H1 (cell line): ENCODE data around the gene CCDC136. TPM values are rescaled to one million over a fixed set of nuclear protein-coding genes. Genes with fewer than 3 reads are reported as not detected.

Experiments used
- CTCF ChIA-PET: fragments of 300-600 bp; sonication (Branson Sonifier 250); formaldehyde crosslinking; loops from one replicate; lab custom pipeline; 2021; ENCODE audit not compliant: partially characterized antibody; lab: Charles Lee
- POLR2A ChIA-PET: fragments of 300-600 bp; sonication (Branson Sonifier 250); formaldehyde crosslinking; loops from one replicate; lab custom pipeline; 2021; ENCODE audit warnings: inconsistent platforms; ENCODE audit not compliant: partially characterized antibody; lab: Charles Lee
- DNase-seq, 2 experiments: peaks; one replicate each; pipeline versions ENCODE4 v3.0.0 to v3.0.0-alpha.2; 2010 to 2022; ENCODE audit warnings: low spot score in 2 of 2, low read depth in 1 of 2, mixed read lengths in 1 of 2
- FAIRE-seq: peaks from 2 replicates; lab custom pipeline; 2011; peaks lifted over from hg19 to GRCh38; lab: Jason Lieb, UNC
- H2AFZ ChIP-seq: 2 replicates; pipeline ENCODE4 v1.8.1; 2012; ENCODE audit warnings: low read length, inconsistent platforms
- H2AK5ac ChIP-seq: 2 replicates; pipeline ENCODE4 v1.6.1; 2013; ENCODE audit warnings: low read depth, low read length
- H2BK120ac ChIP-seq: replicated peaks from 2 replicates; pipeline ENCODE3; 2013; ENCODE audit warnings: low read depth, low read length, inconsistent platforms
- H2BK12ac ChIP-seq: 2 replicates; pipeline ENCODE4 v1.6.1; 2013; ENCODE audit warnings: low read depth, low read length
- H2BK15ac ChIP-seq: 2 replicates; pipeline ENCODE4 v1.6.1; 2013; ENCODE audit warnings: low read length
- H2BK20ac ChIP-seq: 2 replicates; pipeline ENCODE4 v1.6.1; 2013; ENCODE audit warnings: low read length
- H2BK5ac ChIP-seq: 2 replicates; pipeline ENCODE4 v1.6.1; 2013; ENCODE audit warnings: low read depth, low read length
- H3K14ac ChIP-seq: 2 replicates; pipeline ENCODE4 v1.6.1; 2013; ENCODE audit warnings: inconsistent platforms; ENCODE audit not compliant: insufficient read length
- H3K18ac ChIP-seq: 2 replicates; pipeline ENCODE4 v1.6.1; 2013; ENCODE audit warnings: low read length; ENCODE audit errors: extremely low read depth
- H3K23ac ChIP-seq: 2 replicates; pipeline ENCODE4 v1.6.1; 2013; ENCODE audit warnings: inconsistent platforms; ENCODE audit not compliant: insufficient read length
- H3K23me2 ChIP-seq: 2 replicates; pipeline ENCODE4 v1.6.1; 2013; ENCODE audit warnings: low read depth, low read length
- H3K27ac ChIP-seq: 2 replicates; pipeline ENCODE4 v1.6.1; 2011; ENCODE audit warnings: low read depth, low read length, inconsistent platforms
- H3K27me3 ChIP-seq, 4 experiments: replicated peaks in 1 of 4; 1 replicate in 1 of 4; 2 replicates in 3 of 4; pipeline versions ENCODE4 v1.6.1 to v1.8.1; 2011 to 2013; ENCODE audit warnings: low read length in 3 of 4, mild to moderate bottlenecking in 3 of 4, inconsistent platforms in 2 of 4, mixed read lengths in 2 of 4, moderate library complexity in 1 of 4; ENCODE audit not compliant: control insufficient read depth in 3 of 4, insufficient read depth in 3 of 4; ENCODE audit errors: extremely low read depth in 1 of 4
- H3K36me3 ChIP-seq, 4 experiments: 2 replicates each; pipeline versions ENCODE4 v1.6.1 to v1.8.1; 2011 to 2013; ENCODE audit warnings: mild to moderate bottlenecking in 4 of 4, low read length in 3 of 4, moderate library complexity in 2 of 4, control low read depth in 1 of 4, inconsistent platforms in 1 of 4; ENCODE audit not compliant: insufficient read depth in 4 of 4, control insufficient read depth in 2 of 4
- H3K4ac ChIP-seq: replicated peaks from 2 replicates; pipeline ENCODE3; 2013; ENCODE audit warnings: low read length, low read depth, mixed read lengths, inconsistent platforms; ENCODE audit not compliant: insufficient read length
- H3K4me1 ChIP-seq, 4 experiments: replicated peaks in 1 of 4; 1 replicate in 1 of 4; 2 replicates in 3 of 4; pipeline versions ENCODE4 v1.6.1 to v1.8.1; 2011 to 2013; ENCODE audit warnings: low read length in 3 of 4, inconsistent platforms in 2 of 4, mixed read lengths in 1 of 4; ENCODE audit not compliant: insufficient read depth in 4 of 4, control insufficient read depth in 3 of 4
- H3K4me2 ChIP-seq, 2 experiments: 2 replicates each; pipeline versions ENCODE4 v1.6.1 to v1.8.1; 2011 to 2013; ENCODE audit warnings: low read depth in 2 of 2, low read length in 2 of 2, control low read depth in 1 of 2, inconsistent platforms in 1 of 2, mild to moderate bottlenecking in 1 of 2; ENCODE audit not compliant: insufficient read depth in 1 of 2
- H3K4me3 ChIP-seq, 4 experiments: fragments of 200-600, 300-600 bp in 1 of 4; sonication (generic), shearing (Covaris generic), sonication (Bioruptor Twin) in 1 of 4; 2 replicates each; pipeline versions ENCODE4 v1.5.1 to v1.8.1; 2011 to 2016; ENCODE audit warnings: low read length in 4 of 4, low read depth in 3 of 4, control low read depth in 2 of 4, inconsistent platforms in 2 of 4, mild to moderate bottlenecking in 2 of 4, mixed read lengths in 1 of 4, moderate library complexity in 1 of 4; ENCODE audit not compliant: insufficient read depth in 2 of 4; ENCODE audit errors: extremely low read depth in 1 of 4
- H3K56ac ChIP-seq: replicated peaks from 2 replicates; pipeline ENCODE3; 2013; ENCODE audit warnings: low read depth, mild to moderate bottlenecking, mixed read lengths, low read length, inconsistent platforms; ENCODE audit not compliant: insufficient read length
- H3K79me1 ChIP-seq: 2 replicates; pipeline ENCODE4 v1.6.1; 2013; ENCODE audit warnings: low read depth, low read length, control low read depth
- H3K79me2 ChIP-seq, 2 experiments: 2 replicates each; pipeline versions ENCODE4 v1.6.1 to v1.8.1; 2012 to 2013; ENCODE audit warnings: low read length in 2 of 2, mild to moderate bottlenecking in 2 of 2, inconsistent platforms in 1 of 2; ENCODE audit not compliant: insufficient read depth in 2 of 2, control insufficient read depth in 1 of 2
- H3K9ac ChIP-seq, 4 experiments: replicated peaks in 1 of 4; 1 replicate in 1 of 4; 2 replicates in 3 of 4; pipeline versions ENCODE4 v1.6.1 to v1.8.1; 2011 to 2013; ENCODE audit warnings: low read depth in 3 of 4, low read length in 3 of 4, control low read depth in 2 of 4, mild to moderate bottlenecking in 2 of 4, moderate library complexity in 2 of 4, inconsistent platforms in 1 of 4; ENCODE audit errors: extremely low read depth in 1 of 4
- H3K9me3 ChIP-seq, 2 experiments: 2 replicates each; pipeline versions ENCODE4 v1.6.1 to v1.8.1; 2012 to 2013; ENCODE audit warnings: mild to moderate bottlenecking in 2 of 2, moderate library complexity in 2 of 2, control low read depth in 1 of 2, inconsistent platforms in 1 of 2, low read depth in 1 of 2, low read length in 1 of 2, mixed read lengths in 1 of 2; ENCODE audit not compliant: insufficient read depth in 2 of 2
- H4K20me1 ChIP-seq, 2 experiments: replicated peaks in 1 of 2; 2 replicates each; pipeline versions ENCODE3 to v1.8.1; 2011 to 2013; ENCODE audit warnings: inconsistent platforms in 2 of 2, low read length in 2 of 2, mild to moderate bottlenecking in 1 of 2; ENCODE audit not compliant: insufficient read depth in 2 of 2, control insufficient read depth in 1 of 2
- H4K5ac ChIP-seq: 2 replicates; pipeline ENCODE4 v1.6.1; 2013; ENCODE audit warnings: low read length, low read depth, mixed read lengths, inconsistent platforms; ENCODE audit not compliant: insufficient read length
- H4K8ac ChIP-seq: 2 replicates; pipeline ENCODE4 v1.8.0; 2013; ENCODE audit warnings: mild to moderate bottlenecking, moderate library complexity, low read length, inconsistent platforms; ENCODE audit not compliant: insufficient read depth; ENCODE audit errors: extremely low read depth
- H4K91ac ChIP-seq: replicated peaks from 2 replicates; pipeline ENCODE3; 2013; ENCODE audit warnings: low read length, mixed read lengths, inconsistent platforms; ENCODE audit not compliant: insufficient read length
- CEBPB ChIP-seq: IDR thresholded peaks from 2 replicates; pipeline ENCODE4 v1.6.1; 2012; ENCODE audit warnings: low read depth, low read length
- GABPA ChIP-seq: IDR thresholded peaks from 2 replicates; pipeline ENCODE4 v1.6.1; 2011; ENCODE audit warnings: mild to moderate bottlenecking, low read length, moderate library complexity, borderline replicate concordance; ENCODE audit not compliant: insufficient read depth
- JUND ChIP-seq: IDR thresholded peaks from 2 replicates; pipeline ENCODE4 v1.6.1; 2011; ENCODE audit warnings: mild to moderate bottlenecking, improper control_type of control experiment, low read length
- POU5F1 ChIP-seq: IDR thresholded peaks from 2 replicates; pipeline ENCODE4 v1.6.1; 2011; ENCODE audit warnings: low read depth, mild to moderate bottlenecking, low read length, moderate library complexity
- RNF2 ChIP-seq: fragments of 200-900, 300-1000 bp; sonication (generic); IDR thresholded peaks from 2 replicates; pipeline ENCODE4 v1.7.1; 2016; ENCODE audit warnings: borderline replicate concordance, low read depth, mild to moderate bottlenecking, antibody characterized with exemption, low read length; ENCODE audit not compliant: poor library complexity, severe bottlenecking; ENCODE audit errors: missing control alignments
- SIRT6 ChIP-seq: IDR thresholded peaks from one replicate; pipeline ENCODE4 v1.7.1; 2012; ENCODE audit warnings: low read length, inconsistent platforms
- SIX5 ChIP-seq: IDR thresholded peaks from 2 replicates; pipeline ENCODE4 v1.6.1; 2011; ENCODE audit warnings: mild to moderate bottlenecking, low read depth, low read length
- SP2 ChIP-seq: IDR thresholded peaks from 2 replicates; pipeline ENCODE4 v1.6.1; 2012; ENCODE audit warnings: mild to moderate bottlenecking, low read length, inconsistent platforms
- TAF1 ChIP-seq: IDR thresholded peaks from 2 replicates; pipeline ENCODE4 v1.6.1; 2011; ENCODE audit warnings: mild to moderate bottlenecking, low read depth, low read length
- TCF12 ChIP-seq: IDR thresholded peaks from 2 replicates; pipeline ENCODE4 v1.6.1; 2011; ENCODE audit warnings: low read depth, mild to moderate bottlenecking, low read length
- YY1 ChIP-seq: IDR thresholded peaks from 2 replicates; pipeline ENCODE4 v1.6.1; 2011; ENCODE audit warnings: low read depth, mild to moderate bottlenecking, low read length
- WGBS, 2 experiments: shearing (Covaris generic) in 1 of 2; methylation state at CpG; one replicate each; pipeline versions ENCODE4 v1.1.6 to v1.1.7; 2013 to 2015; ENCODE audit warnings: low lambda C conversion rate in 2 of 2, mixed read lengths in 2 of 2, inconsistent platforms in 1 of 2, low coverage in 1 of 2, missing lambda C conversion rate in 1 of 2; ENCODE audit not compliant: insufficient replicate concordance in 2 of 2, insufficient coverage in 1 of 2, insufficient read length in 1 of 2; ENCODE audit errors: extremely low coverage in 1 of 2, missing lambda C conversion rate in 1 of 2; 5-methylcytosine and 5-hydroxymethylcytosine counted together
- polyA plus RNA-seq, 7 experiments: library from polyadenylated mRNA; depleted of rRNA in 3 of 7; stranded (reverse) in 5 of 7; unstranded in 2 of 7; fragments of >200 nt in 5 of 7; fragments of 200-250 nt in 2 of 7; gene quantifications; 1 replicate in 5 of 7; 2 replicates in 1 of 7; 4 replicates in 1 of 7; pipeline versions ENCODE4 v1.2.1 to v1.2.3, GENCODE V29; 2011 to 2013; ENCODE audit warnings: missing spikeins in 2 of 7, mixed read lengths in 2 of 7
- total RNA-seq: library from RNA; stranded (reverse); fragmentation: NEBNext Ultra II Directional; extraction: Animal tissue kit (Norgen Biotek cat#: 25700); gene quantifications from 2 replicates; pipeline ENCODE4 v1.2.1, GENCODE V29; 2021
- TF ChIP-seq, protein P1 (sequence below): IDR thresholded peaks from 2 replicates; pipeline ENCODE4 v1.6.1; 2012; ENCODE audit warnings: low read length, inconsistent platforms
- TF ChIP-seq, protein P2 (sequence below): IDR thresholded peaks from 2 replicates; pipeline ENCODE4 v1.6.1; 2011; ENCODE audit warnings: low read depth, mild to moderate bottlenecking, low read length; ENCODE audit not compliant: insufficient read depth

The CCDC136 gene
- total and polyA plus RNA-seq, 2 of the 8 experiments (the other 6 are each of a cell fraction or from before 2014, with no cell fraction given) = 35.6 to 47.7 TPM

DNA sequence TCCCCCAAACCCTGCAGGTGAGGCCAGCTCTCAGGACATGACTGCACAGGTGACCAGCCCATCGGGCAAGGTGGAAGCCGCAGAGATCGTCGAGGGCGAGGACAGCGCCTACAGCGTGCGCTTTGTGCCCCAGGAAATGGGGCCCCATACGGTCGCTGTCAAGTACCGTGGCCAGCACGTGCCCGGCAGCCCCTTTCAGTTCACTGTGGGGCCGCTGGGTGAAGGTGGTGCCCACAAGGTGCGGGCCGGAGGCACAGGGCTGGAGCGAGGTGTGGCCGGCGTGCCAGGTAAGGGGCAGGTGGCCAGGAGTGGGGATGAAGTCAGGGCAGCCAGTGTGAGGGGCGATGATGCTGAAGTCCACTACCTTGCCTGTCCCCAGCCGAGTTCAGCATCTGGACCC lies 62.6 kb downstream of the CCDC136 start:
- Histone ChIP-seq H3K27ac (no peak overlapping the region), H3K4me1 (no peaks in the 10 kb centered on the region; a peak in 1 of 7 replicates), H4K20me1 (no peaks in the 10 kb centered on the region), H2AK5ac (no peak overlapping the region), H3K23ac (no peak overlapping the region), H2AFZ (no peak overlapping the region), H4K8ac (peak overlapping the region; percentile 35; the same call in 1 of the 2 replicates), H3K18ac (no peak overlapping the region), H3K27me3 (no peaks in the 10 kb centered on the region), H2BK5ac (no peak overlapping the region), H4K5ac (no peak overlapping the region), H3K4me2 (no peak overlapping the region), H2BK15ac (no peak overlapping the region), H3K79me2 (no peaks in the 10 kb centered on the region), H2BK12ac (no peak overlapping the region), H3K14ac (no peak overlapping the region), H3K23me2 (no peaks in the 10 kb centered on the region), H3K56ac (no peak overlapping the region), H2BK20ac (no peak overlapping the region), H3K79me1 (no peaks in the 10 kb centered on the region), H3K9ac (no peak overlapping the region), H3K36me3 (no peaks in the 10 kb centered on the region), H4K91ac (no peak overlapping the region), H2BK120ac (no peak overlapping the region), H3K4me3 (no peak overlapping the region), H3K9me3 (no peaks in the 10 kb centered on the region), H3K4ac (no peak overlapping the region)
- DNase-seq (no peak), FAIRE-seq (no peak)
- POLR2A ChIA-PET = no interaction called here
- 89% methylated on average over 20 of the region's 21 CpGs; no CpG with 5 or more reads in 1 of the 2 experiments for WGBS, 2 experiments
- CTCF ChIA-PET = no interaction called here
- TF ChIP-seq POU5F1 = no peak
- no peak for TF ChIP-seq RNF2
- TF ChIP-seq CEBPB = no peak
- no peak for TF ChIP-seq SP2
- no peak for TF ChIP-seq TAF1
- TF ChIP-seq, protein P1, sequence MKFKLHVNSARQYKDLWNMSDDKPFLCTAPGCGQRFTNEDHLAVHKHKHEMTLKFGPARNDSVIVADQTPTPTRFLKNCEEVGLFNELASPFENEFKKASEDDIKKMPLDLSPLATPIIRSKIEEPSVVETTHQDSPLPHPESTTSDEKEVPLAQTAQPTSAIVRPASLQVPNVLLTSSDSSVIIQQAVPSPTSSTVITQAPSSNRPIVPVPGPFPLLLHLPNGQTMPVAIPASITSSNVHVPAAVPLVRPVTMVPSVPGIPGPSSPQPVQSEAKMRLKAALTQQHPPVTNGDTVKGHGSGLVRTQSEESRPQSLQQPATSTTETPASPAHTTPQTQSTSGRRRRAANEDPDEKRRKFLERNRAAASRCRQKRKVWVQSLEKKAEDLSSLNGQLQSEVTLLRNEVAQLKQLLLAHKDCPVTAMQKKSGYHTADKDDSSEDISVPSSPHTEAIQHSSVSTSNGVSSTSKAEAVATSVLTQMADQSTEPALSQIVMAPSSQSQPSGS = no peak
- no peak for TF ChIP-seq JUND
- TF ChIP-seq, protein P2, sequence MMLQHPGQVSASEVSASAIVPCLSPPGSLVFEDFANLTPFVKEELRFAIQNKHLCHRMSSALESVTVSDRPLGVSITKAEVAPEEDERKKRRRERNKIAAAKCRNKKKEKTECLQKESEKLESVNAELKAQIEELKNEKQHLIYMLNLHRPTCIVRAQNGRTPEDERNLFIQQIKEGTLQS = no peak
- TF ChIP-seq TCF12 = no peak
- no peak for TF ChIP-seq SIX5
- no peak for TF ChIP-seq YY1
- no peak for TF ChIP-seq SIRT6
- no peak for TF ChIP-seq GABPA
